ENCODE results near the gene TEX54. TPM values are rescaled to one million over a fixed set of nuclear protein-coding genes. Genes with fewer than 3 reads are reported as not detected.
A peak's percentile ranks its signal among the peaks of the same experiment; 100 is the strongest.

Gene TEX54
- total and polyA plus RNA-seq, 2 of the 13 experiments (the other 11 are each of a cell fraction or from before 2014, with no cell fraction given) = not detected

GRCh38 chr11:62879235-62879978 lies 46.8 kb upstream of the TEX54 start:
- Histone ChIP-seq H3K4me3 (replicated peaks in 1 of 3; ENCODE audit: insufficient read depth in 1 of 3, low read depth in 2 of 3, low read length in 3 of 3) (peak overlapping the region in 2 of 3 experiments; percentile 92 to 99; a peak in 2 of 6 replicates), H3K9ac (ENCODE audit: insufficient read depth, low read depth, low read length) (peak overlapping the region; percentile 92; the same call in 1 of the 2 replicates), H3K4me2 (ENCODE audit: low read depth, low read length) (peak overlapping the region; percentile 81), H3K9me3 (ENCODE audit: low read length) (no peaks in the 10 kb centered on the region), H3K79me2 (ENCODE audit: insufficient read depth, low read length) (peaks cover 57% of the 10 kb centered on the region), H3K4me1 (ENCODE audit: insufficient read depth, low read length) (peaks cover 55% of the 10 kb centered on the region), H3K27ac (ENCODE audit: extremely low read length, insufficient read depth, low read length) (peak overlapping the region; percentile 93), H3K36me3 (replicated peaks in 1 of 2; ENCODE audit: control insufficient read depth in 1 of 2, insufficient read depth in 2 of 2, low read length in 2 of 2) (peaks cover 13 to 53% of the 10 kb centered on the region in 2 experiments), H4K20me1 (ENCODE audit: insufficient read depth, low read length) (peaks cover 8% of the 10 kb centered on the region; the same call in 1 of the 2 replicates), H3K27me3 (ENCODE audit: control insufficient read depth in 1 of 2, insufficient read depth in 2 of 2, low read length in 2 of 2) (no peaks in the 10 kb centered on the region; a peak in 1 of 5 replicates), H2AFZ (ENCODE audit: low read length) (no peak overlapping the region)
- ATAC-seq = no peak
- FAIRE-seq = no peak
- intact Hi-C loops (cut with micrococcal nuclease; ENCODE audit: unreplicated experiment) (no loop called here), in situ Hi-C loops (cut with HindIII; ENCODE audit: extremely low pct_ligation_motif_present, low pct_unique_long_range_greater_than_20kb) (loop anchor here (5.0 kb wide), 1 partner anchor 92 kb away; the partner anchor contains the start of gene TMEM179B)
- ChIA-PET POLR2A (interaction anchor here (0.9 to 5.8 kb wide), 4 partner anchors 11 to 93 kb away, joined by 3 to 90 read pairs (median 27); partner anchors contain the start of genes STX5, TEX54 and WDR74), CTCF (ENCODE audit: low intra/inter-chr PET ratio, low total read pairs) (no interaction called here)
- WGBS (ENCODE audit: low lambda C conversion rate) = 89% methylated on average over 7 of the region's 7 CpGs
- no peak for DNase-seq (ENCODE audit: low spot score)
- BruUV-seq (replicated peaks) = no TSS peak
- peak; percentile 63 for TF ChIP-seq ZNF121 (CRISPR knock-in tag; IDR thresholded peaks at IDR 0.05)
- no peak for TF ChIP-seq CENPT (CRISPR knock-in tag; IDR thresholded peaks at IDR 0.05; ENCODE audit: low read depth)

GRCh38 chr11:62876712-62877111 lies 44.1 kb upstream of the TEX54 start:
- POLR2A ChIA-PET = interaction anchor here (2.5 kb wide), 1 partner anchor 21 kb away, joined by 18 read pairs; no protein-coding TSS in a partner anchor
- TF ChIP-seq MYNN (CRISPR knock-in tag; IDR thresholded peaks at IDR 0.05; ENCODE audit: low read depth) = no peak
- no peak for TF ChIP-seq HOXD1 (CRISPR knock-in tag; IDR thresholded peaks at IDR 0.05)
- no peak for TF ChIP-seq ZNF816 (CRISPR knock-in tag; IDR thresholded peaks at IDR 0.05; ENCODE audit: borderline replicate concordance)
- H3K4me3 ChIP-seq (replicated peaks in 1 of 3; ENCODE audit: insufficient read depth in 1 of 3, low read depth in 2 of 3, low read length in 3 of 3) = no peak overlapping the region
- H3K27ac ChIP-seq (ENCODE audit: extremely low read length, insufficient read depth, low read length) = no peak overlapping the region
- H4K20me1 ChIP-seq (ENCODE audit: insufficient read depth, low read length) = 0 out of 2 replicates have a peak, but pooled peaks cover 3% of the 10 kb centered on the region
- no TSS peak for BruUV-seq (replicated peaks)
- peaks cover 11 to 40% of the 10 kb centered on the region in 2 experiments; a peak in 3 of 5 replicates for H3K36me3 ChIP-seq (replicated peaks in 1 of 2; ENCODE audit: control insufficient read depth in 1 of 2, insufficient read depth in 2 of 2, low read length in 2 of 2)
- H3K4me1 ChIP-seq (ENCODE audit: insufficient read depth, low read length) = peaks cover 29% of the 10 kb centered on the region
- no peak overlapping the region for H2AFZ ChIP-seq (ENCODE audit: low read length)
- DNase-seq (ENCODE audit: low spot score) (no peak), FAIRE-seq (no peak), ATAC-seq (no peak)
- in situ Hi-C loops (cut with HindIII; ENCODE audit: extremely low pct_ligation_motif_present, low pct_unique_long_range_greater_than_20kb) (loop anchor here (5.0 kb wide), 1 partner anchor 89 kb away; the partner anchor contains the start of gene TMEM179B), intact Hi-C loops (cut with micrococcal nuclease; ENCODE audit: unreplicated experiment) (no loop called here)
- H3K27me3 ChIP-seq (ENCODE audit: control insufficient read depth in 1 of 2, insufficient read depth in 2 of 2, low read length in 2 of 2) = no peaks in the 10 kb centered on the region; a peak in 1 of 5 replicates
- no peak overlapping the region for H3K4me2 ChIP-seq (ENCODE audit: low read depth, low read length)
- no peak overlapping the region for H3K9ac ChIP-seq (ENCODE audit: insufficient read depth, low read depth, low read length)
- H3K9me3 ChIP-seq (ENCODE audit: low read length) = no peaks in the 10 kb centered on the region
- CTCF ChIA-PET (ENCODE audit: low intra/inter-chr PET ratio, low total read pairs) = no interaction called here
- H3K79me2 ChIP-seq (ENCODE audit: insufficient read depth, low read length) = peaks cover 35% of the 10 kb centered on the region
- 91% methylated on average over 6 of the region's 6 CpGs for WGBS (ENCODE audit: low lambda C conversion rate)
